NCI-H524 (cell line): ENCODE results near the gene RILP.

Experiments used
- DNase-seq, 2 experiments: peaks; one replicate each; lab custom pipeline; 2025; lab: John Stamatoyannopoulos, UW

Gene RILP

DNA sequence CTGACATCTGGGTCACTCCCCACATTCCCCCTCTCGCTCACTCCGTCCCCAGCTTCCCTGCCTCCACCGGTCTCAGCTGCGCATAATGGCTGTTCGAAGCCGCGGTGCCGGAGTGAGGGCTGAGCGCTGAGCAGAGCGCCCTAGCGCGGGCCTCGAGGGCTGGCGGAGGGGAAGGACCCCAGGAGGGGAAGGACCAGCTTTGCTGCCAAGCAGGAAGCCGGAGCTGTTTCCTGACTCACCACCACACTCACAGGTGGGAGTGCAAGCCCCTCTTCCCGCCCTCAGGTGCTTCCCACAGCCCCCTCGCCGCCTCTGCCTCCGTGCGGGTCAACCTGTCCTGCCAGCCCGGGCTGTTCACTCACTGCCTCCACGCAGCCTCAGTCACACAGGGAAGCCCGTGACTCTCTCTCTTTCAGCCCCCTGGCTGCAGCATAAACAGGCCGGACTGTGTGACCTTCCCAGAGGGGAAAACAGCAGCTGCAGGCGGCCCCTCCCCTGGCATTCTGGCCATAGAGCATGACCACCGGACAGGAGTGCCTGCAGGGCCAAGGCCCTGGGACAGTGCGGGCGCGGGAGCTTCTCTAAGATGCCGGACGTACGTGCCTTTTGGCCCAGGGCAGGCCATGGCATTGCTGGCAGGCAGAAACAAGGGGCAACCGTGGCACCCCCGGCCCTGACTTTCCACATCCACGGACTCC, 44.7 kb downstream of the RILP start:
- no peak for DNase-seq

- no peak for DNase-seq
Measured at GRCh38 chr17:1601571-1601970, 48.1 kb downstream of the RILP start.

- no peak for DNase-seq
Measured at GRCh38 chr17:1598399-1599095, 51.1 kb downstream of the RILP start.

DNA sequence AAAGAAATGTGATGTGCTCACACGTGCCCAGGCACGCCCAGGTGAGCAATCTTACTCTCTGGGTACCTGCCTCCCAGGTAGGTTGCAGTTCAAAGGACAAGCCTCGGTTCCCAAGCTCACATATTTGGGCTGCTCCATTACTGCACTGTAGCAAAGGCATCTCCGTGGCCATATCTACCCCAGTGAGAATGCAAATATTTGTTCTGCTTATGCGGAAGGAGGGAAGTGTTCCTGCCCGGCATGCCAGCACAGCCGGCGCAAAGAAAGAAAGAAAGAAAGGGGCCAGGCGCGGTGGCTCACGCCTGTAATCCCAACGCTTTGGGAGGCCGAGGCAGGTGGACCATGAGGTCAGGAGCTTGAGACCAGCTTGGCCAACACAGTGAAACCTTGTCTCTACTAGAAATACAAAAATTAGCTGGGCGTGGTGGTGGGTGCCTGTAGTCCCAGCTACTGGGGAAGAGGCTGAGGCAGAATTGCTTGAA, 51.8 kb downstream of the RILP start:
- DNase-seq = no peak
